Erythroblast (primary cell): ENCODE data around the gene CELSR3.

Source experiments
- GATA1 ChIP-seq: IDR thresholded peaks from 2 replicates; pipeline ENCODE4 v1.6.1; 2011; ENCODE audit warnings: low read depth, mild to moderate bottlenecking, control low read depth, low read length, moderate library complexity
- POLR2A ChIP-seq: IDR thresholded peaks from 2 replicates; pipeline ENCODE4 v1.6.1; 2011; ENCODE audit warnings: mild to moderate bottlenecking, low read length

DNA sequence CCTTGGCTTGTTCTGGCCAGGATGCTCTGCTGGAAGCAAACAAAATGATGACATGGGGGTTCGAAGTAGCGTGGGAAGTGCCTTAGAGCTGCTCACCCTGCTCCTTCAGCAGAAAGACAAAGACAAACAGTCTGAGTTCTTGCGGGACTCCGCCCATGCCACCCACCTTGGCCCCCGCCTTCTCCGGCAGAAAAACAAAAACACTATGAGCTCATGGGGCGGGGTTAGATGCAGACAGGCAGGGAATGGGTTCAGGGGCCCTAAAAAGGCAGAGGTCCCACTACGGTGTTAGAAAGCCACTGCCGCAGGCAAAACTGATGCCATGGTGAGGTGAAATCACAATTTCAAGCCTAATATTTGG lies 32.7 kb upstream of the CELSR3 start:
- TF ChIP-seq POLR2A (no peak), GATA1 (no peak)
